Mucosa of descending colon (tissue), 3 donors: ENCODE data around the gene PIM1. TPM values are rescaled to one million over a fixed set of nuclear protein-coding genes. Genes with fewer than 3 reads are reported as not detected.

Experiments used
- ATAC-seq: fragments of 200-7000 bp; cut with Tn5 transposase; one replicate; pipeline ENCODE4 v1.9.1; 2020; ENCODE audit warnings: mild to moderate bottlenecking, moderate library complexity
- DNase-seq, 3 donors: peaks; one replicate each; pipeline ENCODE4 v3.0.0-alpha.2; 2020
- H3K36me3 ChIP-seq: fragments of 200-600 bp; one replicate; pipeline ENCODE4 v1.8.0; 2021; ENCODE audit warnings: low read depth, mild to moderate bottlenecking
- H3K4me1 ChIP-seq: fragments of 200-600 bp; one replicate; pipeline ENCODE4 v1.8.0; 2021; ENCODE audit warnings: low read depth, mild to moderate bottlenecking
- H3K4me3 ChIP-seq: fragments of 200-600 bp; one replicate; pipeline ENCODE4 v1.8.0; 2021; ENCODE audit warnings: mild to moderate bottlenecking
- H3K9me3 ChIP-seq: fragments of 200-600 bp; one replicate; pipeline ENCODE4 v1.8.0; 2021; ENCODE audit warnings: mild to moderate bottlenecking
- CTCF ChIP-seq: fragments of 200-600 bp; IDR thresholded peaks from one replicate; pipeline ENCODE4 v1.8.0; 2022; ENCODE audit warnings: antibody characterized with exemption, mild to moderate bottlenecking
- intact Hi-C, 2 donors: fragments of 100-400 bp; cut with DNase I in 1 of 2; cut with micrococcal nuclease in 1 of 2; formaldehyde crosslinking; loops; one replicate each; pipeline versions ENCODE4 v1.11.0 to v1.11.1; 2022; cut with DNase I, micrococcal nuclease
- total RNA-seq, 3 donors: library from RNA; stranded (reverse); fragmentation: NEBNext Ultra II Directional in 2 of 3; extraction: Animal tissue kit (Norgen Biotek cat#: 25700) in 2 of 3; gene quantifications; one replicate each; pipeline versions ENCODE4 v1.2.1 to v1.2.4, GENCODE V29; 2021 to 2023
- donor health status: DM: no; HTN: no; CAD: no; lungs with moderate emphysema.
- donor health status: DM: no; HTN: no; CAD: no.
- donor health status: DM: no; HTN: yes; CAD: no.

The PIM1 gene
- total RNA-seq, 3 donors from 2014 or later, result 36.9 to 84.1 (median 56.0) TPM

- TF ChIP-seq CTCF, result no peak
- peaks cover 12% of the 10 kb centered on the region for H3K4me1 ChIP-seq
- intact Hi-C loops, result no loop called here
- ATAC-seq (no peak), DNase-seq (no peak)
- no peaks in the 10 kb centered on the region for H3K9me3 ChIP-seq
- H3K36me3 ChIP-seq, result no peaks in the 10 kb centered on the region
- H3K4me3 ChIP-seq, result no peak overlapping the region
Observed at GRCh38 chr6:37140145-37140544, 29.8 kb upstream of the PIM1 start.

- Histone ChIP-seq H3K4me1 (peaks cover 6% of the 10 kb centered on the region), H3K4me3 (no peak overlapping the region), H3K9me3 (no peaks in the 10 kb centered on the region), H3K36me3 (no peaks in the 10 kb centered on the region)
- peak; percentile 18 for ATAC-seq
- TF ChIP-seq CTCF, result no peak
- peak in 1 of 3 donors; percentile 35 for DNase-seq
- intact Hi-C loops, result no loop called here
Observed at GRCh38 chr6:37141281-37142049, 28.5 kb upstream of the PIM1 start.

DNA sequence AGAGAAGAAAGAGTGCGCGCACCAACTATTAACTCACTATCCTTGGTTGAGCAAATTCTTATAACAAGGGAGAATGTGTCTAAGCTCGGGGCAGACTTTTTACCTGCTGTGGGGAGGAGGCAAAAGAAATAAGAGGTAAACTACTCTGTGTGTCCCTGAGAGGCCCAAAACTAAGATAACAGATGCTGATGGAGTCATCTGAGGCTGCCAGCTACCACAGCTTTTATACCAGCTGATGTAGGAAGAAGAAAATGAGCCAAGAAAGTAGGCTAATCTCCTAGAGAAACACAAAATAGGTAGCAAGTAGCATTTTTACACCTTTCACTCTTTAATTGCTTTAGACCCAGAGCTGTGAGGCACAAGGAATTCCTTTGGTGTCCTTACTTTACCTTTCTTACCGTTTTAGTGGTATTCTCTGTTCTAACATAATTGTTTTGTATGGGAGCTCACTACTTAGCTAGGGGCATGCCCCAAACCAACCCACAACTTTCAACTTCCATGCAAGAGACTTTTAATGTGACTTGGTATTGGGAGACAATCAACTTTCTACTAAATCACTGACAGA is 27.8 kb upstream of the PIM1 start:
- no peaks in the 10 kb centered on the region for H3K9me3 ChIP-seq
- H3K4me1 ChIP-seq, result no peaks in the 10 kb centered on the region
- DNase-seq (no peak), ATAC-seq (no peak)
- intact Hi-C loops, result no loop called here
- TF ChIP-seq CTCF, result no peak
- H3K4me3 ChIP-seq, result no peak overlapping the region
- no peaks in the 10 kb centered on the region for H3K36me3 ChIP-seq

DNA sequence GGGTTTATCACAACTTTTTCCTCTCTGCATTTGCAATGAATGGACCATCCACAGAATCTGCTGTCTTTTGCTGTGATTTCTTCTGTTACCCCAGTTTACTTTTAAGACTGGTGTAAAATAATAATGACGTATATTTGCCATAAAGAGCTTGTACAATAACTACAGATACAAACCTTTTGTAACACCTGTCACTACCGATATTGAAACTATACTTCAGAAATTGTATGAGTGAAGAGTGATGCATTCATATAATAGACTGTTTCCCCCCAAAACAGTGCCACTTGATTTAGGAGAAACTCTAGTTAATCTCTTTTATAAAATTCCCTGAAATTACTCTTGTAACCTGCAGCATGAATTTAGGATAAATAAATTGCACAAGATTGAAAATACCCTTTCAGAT is 26.4 kb upstream of the PIM1 start:
- ATAC-seq (no peak), DNase-seq (no peak)
- intact Hi-C loops, result no loop called here
- no peaks in the 10 kb centered on the region for H3K9me3 ChIP-seq
- no peak for TF ChIP-seq CTCF
- H3K4me1 ChIP-seq, result no peaks in the 10 kb centered on the region
- no peak overlapping the region for H3K4me3 ChIP-seq
- no peaks in the 10 kb centered on the region for H3K36me3 ChIP-seq

DNA sequence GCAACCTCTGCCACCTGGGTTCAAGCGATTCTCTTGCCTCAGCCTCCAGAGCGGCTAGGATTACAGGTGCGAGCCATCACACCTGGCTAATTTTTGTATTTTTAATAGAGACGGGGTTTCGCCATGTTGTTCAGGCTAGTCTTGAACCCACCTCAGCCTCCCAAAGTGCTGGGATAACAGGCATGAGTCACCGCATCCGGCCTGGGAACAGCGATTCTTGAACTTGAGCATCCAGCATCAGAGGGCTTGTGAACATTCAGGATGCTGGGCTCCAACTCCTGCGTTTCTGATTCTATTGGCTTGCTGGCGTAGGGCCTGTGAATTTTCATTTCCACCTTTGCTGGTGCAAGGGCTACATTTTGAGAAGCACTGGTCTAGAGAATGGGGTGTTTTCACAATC is 24.5 kb upstream of the PIM1 start:
- no peak for TF ChIP-seq CTCF
- Histone ChIP-seq H3K4me3 (no peak overlapping the region), H3K36me3 (no peaks in the 10 kb centered on the region), H3K4me1 (no peaks in the 10 kb centered on the region), H3K9me3 (no peaks in the 10 kb centered on the region)
- DNase-seq (no peak), ATAC-seq (no peak)
- intact Hi-C loops, result no loop called here
